ENCODE data around the gene RPS16.

The RPS16 gene

DNA sequence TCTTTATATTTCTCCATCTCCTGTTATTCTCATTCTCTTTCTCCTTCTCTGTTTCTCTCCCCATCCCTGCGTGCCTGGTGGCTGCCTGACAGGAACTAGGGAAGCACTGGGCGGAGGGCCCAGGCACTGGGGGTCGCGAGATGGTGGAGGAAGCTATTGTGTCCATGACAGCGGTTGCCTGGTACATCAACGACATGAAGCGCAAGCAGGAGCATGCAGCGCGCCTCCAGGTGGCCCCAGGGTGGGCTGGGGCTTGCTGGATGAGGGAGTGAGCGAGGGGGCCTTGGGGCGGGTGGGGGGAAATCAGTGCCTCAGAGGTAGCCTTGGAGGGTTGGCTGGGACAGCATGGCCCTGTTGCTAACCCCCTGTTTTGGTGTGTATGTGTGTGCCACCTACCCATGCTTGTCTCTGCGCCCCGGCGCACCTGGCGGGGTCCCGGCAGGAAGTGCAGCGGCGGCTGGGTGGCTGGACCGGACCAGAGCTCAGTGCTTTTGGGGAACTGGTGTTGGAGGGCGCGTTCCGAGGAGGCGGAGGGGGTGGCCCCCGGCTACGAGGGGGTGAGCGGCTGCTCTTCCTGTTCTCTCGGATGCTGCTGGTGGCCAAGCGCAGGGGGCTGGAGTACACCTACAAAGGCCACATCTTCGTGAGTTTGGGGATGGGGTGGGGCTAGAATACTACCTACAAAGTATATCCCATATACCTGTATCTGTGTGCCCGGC, 18.1 kb downstream of the RPS16 start:
- DNase-seq, result no peak

DNA sequence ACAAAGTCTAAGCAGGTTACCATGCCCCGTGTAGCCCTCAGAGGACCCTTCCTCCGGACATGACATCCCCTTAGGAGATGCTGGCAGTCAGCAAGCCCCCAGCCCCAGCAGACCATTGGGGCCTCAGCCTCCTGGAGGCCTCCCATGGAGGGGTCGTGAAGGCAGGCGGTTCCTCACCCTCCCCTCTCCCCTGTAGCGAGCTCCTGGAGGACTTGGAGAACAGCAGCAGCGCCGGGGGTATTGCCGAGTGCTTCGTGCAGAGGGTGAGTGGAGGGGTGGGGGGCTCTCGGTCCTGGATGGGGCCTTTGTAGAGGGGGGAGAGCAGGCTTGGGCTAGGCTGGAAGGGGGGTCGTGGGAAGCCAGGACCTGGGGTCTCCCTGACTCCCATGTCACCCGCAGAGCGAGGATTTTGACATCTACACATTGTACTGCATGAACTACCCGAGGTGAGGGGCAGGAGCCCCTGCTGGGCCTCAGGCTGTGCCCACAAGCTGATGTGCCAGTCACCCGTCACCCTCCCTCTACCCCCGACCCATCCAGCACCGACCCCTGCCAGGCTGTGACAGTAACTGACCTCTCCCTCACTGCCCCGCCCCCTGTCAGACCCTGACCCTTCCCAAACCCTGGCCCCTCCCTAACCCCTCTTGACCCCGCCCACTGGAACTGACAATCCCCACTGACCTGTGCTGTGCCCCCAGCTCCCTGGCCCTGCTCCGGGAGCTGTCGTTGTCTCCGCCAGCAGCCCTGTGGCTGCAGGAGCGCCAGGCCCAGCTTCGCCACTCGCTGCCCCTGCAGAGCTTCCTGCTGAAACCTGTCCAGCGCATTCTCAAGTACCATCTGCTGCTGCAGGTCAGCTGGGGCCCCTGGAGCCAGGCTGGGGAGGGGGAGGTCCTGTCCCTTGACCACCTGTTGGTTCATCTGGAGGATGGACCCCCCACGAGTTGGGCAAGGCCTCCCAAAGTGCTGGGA, 19.3 kb downstream of the RPS16 start:
- DNase-seq, result no peak

DNA sequence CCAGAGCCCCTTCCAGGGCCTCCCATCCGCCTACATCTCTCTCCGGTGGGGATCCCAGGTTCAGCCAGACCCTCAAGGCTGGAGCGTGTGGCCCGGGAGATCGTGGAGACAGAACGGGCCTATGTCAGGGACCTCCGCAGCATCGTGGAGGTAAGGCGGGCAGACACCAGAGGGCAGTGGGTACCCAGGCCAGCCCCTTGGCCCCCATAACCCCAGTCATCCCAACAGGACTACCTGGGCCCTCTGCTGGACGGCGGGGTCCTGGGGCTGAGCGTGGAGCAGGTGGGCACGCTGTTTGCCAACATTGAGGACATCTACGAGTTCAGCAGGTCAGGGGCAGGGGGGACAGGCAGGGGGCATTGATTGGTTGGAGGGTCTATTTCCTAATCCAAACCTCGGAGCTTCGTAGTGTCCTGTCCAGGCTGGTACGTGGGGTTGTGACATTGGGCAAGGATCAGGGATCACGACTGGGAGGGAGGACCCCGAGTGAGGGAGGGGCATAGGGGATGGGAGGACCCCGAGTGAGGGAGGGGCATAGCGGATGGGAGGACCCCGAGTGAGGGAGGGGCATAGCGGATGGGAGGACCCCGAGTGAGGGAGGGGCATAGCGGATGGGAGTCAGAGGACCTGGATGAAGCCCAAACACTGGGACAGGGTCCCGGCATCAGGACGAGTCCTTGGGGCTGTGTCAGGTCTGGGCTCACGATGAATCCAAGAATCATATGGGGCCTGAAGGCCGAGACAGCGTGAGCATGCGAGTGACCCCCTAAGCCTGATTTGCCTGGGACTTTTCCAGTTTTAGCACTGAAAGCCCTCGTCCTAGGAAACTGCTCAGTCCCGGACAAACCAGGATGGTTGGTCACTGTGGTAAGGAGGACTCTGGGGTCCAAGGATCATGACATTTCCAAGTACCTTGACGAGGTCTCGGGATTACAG, 20.4 kb downstream of the RPS16 start:
- DNase-seq, result no peak

DNA sequence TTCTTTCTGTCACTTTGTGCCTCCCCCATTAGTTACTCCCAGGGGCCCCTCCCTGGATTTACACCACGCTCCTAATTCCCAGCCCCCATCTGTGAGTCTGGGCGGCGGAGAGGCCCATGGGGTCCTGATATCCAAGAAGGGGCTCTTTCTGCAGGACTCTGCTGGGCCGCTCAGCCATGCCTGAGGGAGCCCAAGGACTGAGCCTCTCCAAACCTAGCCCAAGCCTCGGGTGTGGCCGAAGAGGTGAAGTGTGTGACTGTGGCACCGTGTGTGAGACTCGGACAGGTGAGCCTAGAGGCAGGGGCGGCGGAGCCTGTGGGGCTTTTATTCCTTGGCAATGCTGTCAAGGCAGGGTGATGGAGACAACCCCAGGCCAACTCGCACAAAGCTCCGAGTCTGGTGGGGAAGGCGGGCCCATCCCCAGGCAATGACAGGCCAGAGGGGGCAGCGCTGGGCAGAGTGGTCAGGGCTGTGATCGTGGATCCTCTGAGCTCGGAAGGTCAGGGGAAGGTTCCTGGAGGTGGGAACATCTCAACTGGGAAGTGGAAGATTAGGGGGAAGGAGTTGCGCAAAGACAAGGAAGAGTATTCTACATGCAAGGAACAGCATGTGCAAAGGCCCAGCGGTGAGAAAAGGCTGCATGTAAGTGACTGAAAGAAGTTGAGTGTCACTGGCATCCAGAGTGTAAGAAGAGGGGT, 21.7 kb downstream of the RPS16 start:
- DNase-seq, result no peak

DNA sequence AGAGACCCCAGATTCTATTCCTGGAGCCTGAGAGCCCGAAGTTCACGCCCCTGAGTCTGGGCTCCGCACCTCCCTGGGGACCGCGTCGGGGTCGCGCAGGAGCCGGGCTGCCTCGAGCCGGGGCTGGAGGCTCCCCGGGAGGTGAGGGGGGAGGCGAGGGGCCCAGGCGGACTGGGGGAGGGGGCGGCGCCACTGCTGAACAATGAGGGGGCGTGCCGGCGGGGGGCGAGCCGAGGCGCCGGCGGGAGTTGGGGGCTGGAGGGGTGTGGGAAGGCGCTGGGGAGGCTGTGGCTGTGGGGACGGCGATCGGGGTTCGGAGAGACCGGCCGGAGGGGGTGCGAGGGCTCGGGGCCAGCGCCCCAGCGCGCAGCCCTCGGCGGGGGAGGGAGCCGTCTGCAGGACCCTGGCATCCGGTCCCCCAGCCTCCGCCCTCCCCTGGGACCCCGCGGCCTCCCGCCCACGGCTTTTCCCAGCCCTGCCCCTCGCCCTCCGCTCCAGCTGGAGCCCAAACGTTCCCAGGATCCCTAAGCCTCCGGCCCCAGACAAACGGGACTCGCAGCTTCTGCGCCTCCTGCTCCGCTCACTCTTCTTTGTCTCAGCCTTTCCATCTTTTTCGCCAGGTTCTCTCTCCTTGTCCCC, 22.4 kb downstream of the RPS16 start:
- peak; percentile 31 for DNase-seq

DNA sequence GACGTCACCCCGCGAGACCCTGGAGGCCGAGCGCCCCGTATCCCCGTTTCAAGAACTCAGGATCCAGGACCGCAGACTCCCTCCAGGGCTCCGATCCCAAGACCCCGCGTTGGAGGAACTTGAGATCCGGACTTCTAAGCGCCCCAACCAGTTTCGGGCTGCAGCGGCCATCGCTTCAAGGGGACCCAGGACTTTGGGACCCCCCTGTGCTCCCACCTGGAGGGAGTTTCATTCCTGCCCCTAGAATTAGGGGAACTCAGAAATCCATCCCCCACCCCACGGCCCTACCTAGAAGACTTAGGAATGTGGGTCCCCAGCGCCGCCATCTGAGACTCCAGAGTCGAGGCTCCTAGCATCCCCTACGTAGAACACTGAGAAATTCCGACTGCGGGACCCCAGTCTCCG, 22.9 kb downstream of the RPS16 start:
- no peak for DNase-seq

DNA sequence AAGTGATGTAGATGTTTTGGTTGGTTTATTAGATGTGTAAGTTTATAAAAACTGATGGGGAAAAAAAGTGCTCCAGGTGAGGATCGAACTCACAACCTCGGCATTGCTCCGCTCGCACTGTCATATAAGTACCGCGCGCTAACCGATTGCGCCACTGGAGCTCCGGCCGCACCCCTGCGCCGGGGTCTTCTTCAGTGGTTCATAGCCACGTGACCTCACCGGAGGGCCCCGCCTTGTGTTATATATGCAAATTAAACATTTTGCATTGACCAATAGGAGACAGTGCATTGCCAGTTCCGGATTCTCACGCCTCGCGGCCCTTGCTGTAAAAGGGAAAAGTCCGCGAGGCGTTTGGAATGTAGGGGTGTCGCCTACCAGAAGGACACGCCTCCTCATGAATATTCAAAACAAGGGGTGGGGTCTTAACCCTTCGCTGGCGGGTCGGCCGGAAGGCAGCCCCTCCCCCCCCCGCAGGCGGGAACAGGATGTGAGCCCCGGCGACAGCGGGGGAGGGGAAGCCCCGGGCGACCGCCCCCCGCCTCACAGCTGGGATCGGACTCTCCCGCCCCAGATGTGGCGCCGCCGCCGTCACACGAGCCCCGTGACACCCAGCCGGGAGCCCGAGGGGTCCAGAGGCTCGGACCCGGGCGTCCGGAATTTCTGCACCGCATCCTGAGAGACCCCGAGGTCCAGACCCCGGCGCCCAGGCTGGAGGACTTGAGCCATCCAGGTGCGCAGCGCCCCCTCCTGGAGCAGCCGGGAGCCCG, 23.5 kb downstream of the RPS16 start, which contains the start of gene PLEKHG2:
Gene PLEKHG2, plus strand, starts transcription at position 570 of the 767 bp plus-strand sequence. CDS start 1,418 bp downstream, outside the sequence.
- peak; percentile 96 for DNase-seq

GRCh38 chr19:39411832-39412099, 24.0 kb downstream of the RPS16 start:
- DNase-seq, result peak; percentile 90

DNA sequence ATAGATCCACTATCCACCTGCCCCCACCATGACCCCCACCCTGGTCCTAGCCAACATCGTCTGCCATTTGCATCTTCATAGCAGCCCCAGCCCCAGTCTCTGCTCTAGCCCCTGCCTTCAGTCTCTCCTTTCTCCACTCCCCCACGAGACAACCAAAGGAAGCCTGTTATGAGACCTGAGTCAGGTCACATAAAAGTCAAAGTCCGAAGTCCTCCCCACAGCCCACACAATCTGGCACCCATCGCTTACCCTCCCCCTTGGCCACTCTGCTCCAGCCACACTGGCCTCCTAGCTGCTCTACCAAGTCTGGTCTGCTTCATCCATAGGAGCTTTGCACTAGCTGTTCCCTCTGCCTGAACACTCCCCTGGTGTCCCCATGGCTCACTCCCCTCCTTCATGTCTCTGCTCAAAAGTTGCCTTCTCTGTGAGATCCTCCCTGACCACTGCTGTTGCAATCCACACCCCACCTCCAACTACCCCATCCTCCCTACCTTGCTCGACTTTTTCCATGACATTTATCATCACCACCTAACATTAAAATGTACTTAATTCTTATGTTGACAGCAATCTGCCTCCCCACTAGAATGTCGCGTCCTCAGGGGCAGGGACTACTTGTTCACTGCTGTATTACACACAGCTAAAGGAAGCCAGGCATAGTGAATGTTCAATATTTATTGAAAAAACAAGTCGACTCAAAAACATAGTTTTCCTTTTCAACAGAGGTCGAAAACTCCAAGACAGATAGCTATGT, 24.5 kb downstream of the RPS16 start:
- DNase-seq, result no peak

- DNase-seq, result no peak
Observed at GRCh38 chr19:39410831-39411080, 25.0 kb downstream of the RPS16 start.

DNA sequence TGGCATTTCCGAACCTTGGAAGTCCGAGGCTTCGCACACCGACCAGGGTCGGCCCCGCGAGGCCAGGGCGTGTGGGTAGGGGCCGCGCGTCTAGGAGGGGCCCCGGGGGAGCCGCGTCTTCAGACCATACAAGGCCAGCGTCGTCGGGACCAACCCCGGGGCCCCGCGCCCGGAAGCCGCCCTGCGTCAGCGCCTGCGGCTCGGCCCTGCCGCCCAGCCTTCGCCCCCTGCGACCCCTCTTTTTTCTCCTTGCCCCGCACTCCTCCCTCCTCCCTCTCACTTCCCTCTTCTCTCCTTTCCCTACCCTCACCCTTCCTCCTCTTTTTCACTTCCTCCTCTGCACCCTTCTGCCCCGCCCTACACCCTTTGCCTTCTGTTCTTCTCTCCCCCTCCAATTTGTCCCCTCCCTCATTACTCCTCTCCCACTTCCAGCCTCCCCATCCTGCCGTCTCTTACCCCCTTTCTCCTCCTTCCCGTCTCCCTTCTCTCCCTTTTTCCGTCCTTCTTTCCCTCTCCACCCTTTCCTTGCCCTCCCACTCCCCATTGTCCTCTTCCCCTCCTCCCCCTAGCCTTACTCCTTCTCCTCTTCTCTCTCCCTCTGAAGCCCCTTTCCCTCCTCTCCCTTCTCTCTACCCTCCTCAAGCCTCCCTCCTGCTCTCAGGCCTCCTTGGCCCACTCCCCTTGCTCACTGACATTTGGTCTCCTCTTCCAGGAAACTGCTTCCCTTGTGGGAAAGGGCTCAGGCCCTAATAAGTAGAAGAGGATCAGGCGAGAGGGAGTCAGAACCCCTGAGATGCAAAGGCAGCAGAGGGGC, 25.5 kb downstream of the RPS16 start:
- DNase-seq, result peak; percentile 65

- DNase-seq, result peak; percentile 77
Observed at GRCh38 chr19:39409208-39410016, 26.3 kb downstream of the RPS16 start.

DNA sequence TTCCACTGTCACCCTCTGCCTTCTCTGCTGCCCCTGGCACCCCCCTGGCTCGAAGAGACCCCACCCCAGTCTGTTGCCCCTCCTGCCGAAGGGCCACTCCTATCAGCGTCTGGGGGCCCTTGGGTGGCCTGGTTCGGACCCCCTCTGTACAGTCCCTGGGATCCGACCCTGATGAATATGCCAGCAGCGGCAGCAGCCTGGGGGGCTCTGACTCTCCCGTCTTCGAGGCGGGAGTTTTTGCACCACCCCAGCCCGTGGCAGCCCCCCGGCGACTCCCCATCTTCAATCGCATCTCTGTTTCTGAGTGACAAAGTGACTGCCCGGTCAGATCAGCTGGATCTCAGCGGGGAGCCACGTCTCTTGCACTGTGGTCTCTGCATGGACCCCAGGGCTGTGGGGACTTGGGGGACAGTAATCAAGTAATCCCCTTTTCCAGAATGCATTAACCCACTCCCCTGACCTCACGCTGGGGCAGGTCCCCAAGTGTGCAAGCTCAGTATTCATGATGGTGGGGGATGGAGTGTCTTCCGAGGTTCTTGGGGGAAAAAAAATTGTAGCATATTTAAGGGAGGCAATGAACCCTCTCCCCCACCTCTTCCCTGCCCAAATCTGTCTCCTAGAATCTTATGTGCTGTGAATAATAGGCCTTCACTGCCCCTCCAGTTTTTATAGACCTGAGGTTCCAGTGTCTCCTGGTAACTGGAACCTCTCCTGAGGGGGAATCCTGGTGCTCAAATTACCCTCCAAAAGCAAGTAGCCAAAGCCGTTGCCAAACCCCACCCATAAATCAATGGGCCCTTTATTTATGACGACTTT, 27.1 kb downstream of the RPS16 start:
- DNase-seq, result peak; percentile 25

DNA sequence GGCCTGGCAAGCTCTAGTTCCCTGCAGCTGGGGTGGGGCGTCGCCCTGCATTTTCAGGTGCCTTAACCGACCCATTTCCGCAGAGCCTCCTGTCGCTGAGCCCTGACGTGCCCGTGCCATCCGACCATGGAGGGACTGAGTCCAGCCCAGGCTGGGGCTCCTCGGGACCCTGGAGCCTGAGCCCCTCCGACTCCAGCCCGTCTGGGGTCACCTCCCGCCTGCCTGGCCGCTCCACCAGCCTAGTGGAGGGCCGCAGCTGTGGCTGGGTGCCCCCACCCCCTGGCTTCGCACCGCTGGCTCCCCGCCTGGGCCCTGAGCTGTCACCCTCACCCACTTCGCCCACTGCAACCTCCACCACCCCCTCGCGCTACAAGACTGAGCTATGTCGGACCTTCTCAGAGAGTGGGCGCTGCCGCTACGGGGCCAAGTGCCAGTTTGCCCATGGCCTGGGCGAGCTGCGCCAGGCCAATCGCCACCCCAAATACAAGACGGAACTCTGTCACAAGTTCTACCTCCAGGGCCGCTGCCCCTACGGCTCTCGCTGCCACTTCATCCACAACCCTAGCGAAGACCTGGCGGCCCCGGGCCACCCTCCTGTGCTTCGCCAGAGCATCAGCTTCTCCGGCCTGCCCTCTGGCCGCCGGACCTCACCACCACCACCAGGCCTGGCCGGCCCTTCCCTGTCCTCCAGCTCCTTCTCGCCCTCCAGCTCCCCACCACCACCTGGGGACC, 27.9 kb downstream of the RPS16 start:
- peak; percentile 61 for DNase-seq

DNA sequence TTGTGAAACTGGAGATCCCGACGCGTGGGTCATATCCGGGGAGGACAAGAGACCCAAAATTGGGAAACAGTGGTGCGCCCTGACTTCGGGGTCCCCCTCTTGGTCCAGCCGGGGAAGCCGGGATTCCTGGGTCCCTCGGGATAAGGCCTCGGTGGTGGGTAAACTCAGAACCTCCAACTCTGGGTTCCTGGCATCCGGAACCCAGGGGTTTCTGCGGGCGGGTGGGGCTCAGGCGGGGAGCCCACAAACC, 28.4 kb downstream of the RPS16 start:
- no peak for DNase-seq

DNA sequence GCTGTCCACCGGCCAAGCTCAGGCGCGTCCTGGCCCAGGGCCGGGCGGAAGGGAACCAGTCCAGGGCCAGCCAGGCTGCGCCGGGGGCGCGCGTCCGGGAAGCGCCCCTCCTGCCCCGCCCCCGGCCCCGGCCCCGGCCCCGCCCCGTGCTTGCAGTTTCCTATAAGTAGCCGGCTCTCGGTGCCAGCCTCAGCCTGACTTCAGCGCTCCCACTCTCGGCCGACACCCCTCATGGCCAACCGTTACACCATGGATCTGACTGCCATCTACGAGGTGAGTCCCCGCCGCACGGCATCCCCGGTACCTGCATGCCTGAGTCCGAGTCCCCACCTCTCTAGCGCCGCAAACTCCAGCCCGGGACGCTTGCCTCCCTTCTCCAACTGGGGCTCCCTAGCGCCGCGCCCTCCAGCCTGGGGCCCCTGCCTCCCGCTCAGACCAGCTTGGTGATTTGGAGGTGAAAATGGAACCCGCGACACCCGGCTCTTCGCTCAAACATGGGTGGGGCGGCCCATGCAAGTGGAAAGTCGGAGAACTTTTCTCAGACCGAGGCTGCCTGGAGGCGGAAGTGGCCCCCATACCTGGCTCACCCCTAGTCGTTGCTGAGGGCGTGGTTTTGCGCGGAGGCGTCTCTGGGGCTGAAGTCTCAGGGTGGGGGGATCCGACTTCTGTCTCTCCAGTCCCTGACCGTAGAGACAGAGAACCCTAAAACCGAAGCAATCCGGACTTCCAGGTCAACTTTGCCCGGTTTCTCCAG, 28.9 kb downstream of the RPS16 start, which contains the start of gene ZFP36:
Gene ZFP36, plus strand, starts transcription at position 192 of the 754 bp plus-strand sequence. Its CDS starts 58 bp downstream, at position 250.
- DNase-seq, result peak; percentile 84

Measured in activated naive CD4-positive, alpha-beta T cell treated with Interleukin-2 at 50 U/mL for 16 hours (primary cell).